Breast epithelium (tissue), 4 donors: ENCODE data around the gene BCAS1. TPM values are rescaled to one million over a fixed set of nuclear protein-coding genes. Genes with fewer than 3 reads are reported as not detected.

Experiments used
- DNase-seq, 2 donors: peaks; one replicate each; pipeline ENCODE4 v3.0.0-alpha.2; 2019; ENCODE audit warnings: low spot score in 2 of 2
- H3K27ac ChIP-seq, 2 donors: fragments of 200-600 bp; sonication (generic) in 1 of 2; one replicate each; pipeline ENCODE4 v1.5.1; 2016 to 2019; ENCODE audit warnings: mild to moderate bottlenecking in 1 of 2
- H3K27me3 ChIP-seq, 2 donors: fragments of 200-600 bp; sonication (generic) in 1 of 2; one replicate each; pipeline versions ENCODE4 v1.5.1 to v1.6.0; 2017 to 2019; ENCODE audit warnings: control low read depth in 1 of 2, mild to moderate bottlenecking in 1 of 2
- H3K36me3 ChIP-seq: fragments of 200-600 bp; one replicate; pipeline ENCODE4 v1.5.1; 2019
- H3K4me1 ChIP-seq, 2 donors: fragments of 200-600 bp; sonication (generic); one replicate each; pipeline ENCODE4 v1.5.1; 2016 to 2019; ENCODE audit warnings: control low read depth in 1 of 2
- H3K4me3 ChIP-seq, 3 donors: fragments of 200-600 bp; sonication (generic); 1 replicate in 2 of 3; 2 replicates in 1 of 3; pipeline ENCODE4 v1.5.1; 2016 to 2019; ENCODE audit warnings: mild to moderate bottlenecking in 3 of 3, moderate library complexity in 2 of 3
- H3K9me3 ChIP-seq, 2 donors: fragments of 200-600 bp; sonication (generic) in 1 of 2; one replicate each; pipeline ENCODE4 v1.5.1; 2016 to 2019; ENCODE audit warnings: control low read depth in 1 of 2
- CTCF ChIP-seq, 3 donors: fragments of 450-650 bp; IDR thresholded peaks; one replicate each; pipeline ENCODE4 v1.5.1; 2016 to 2017; ENCODE audit warnings: antibody characterized with exemption in 3 of 3, mild to moderate bottlenecking in 3 of 3, moderate library complexity in 3 of 3
- POLR2A ChIP-seq: fragments of 450-650 bp; IDR thresholded peaks from one replicate; pipeline ENCODE4 v1.6.1; 2016; ENCODE audit warnings: antibody characterized with exemption, mild to moderate bottlenecking, moderate library complexity
- POLR2AphosphoS5 ChIP-seq, 3 donors: sonication (generic); formaldehyde crosslinking; IDR thresholded peaks; one replicate each; pipeline ENCODE4 v1.6.1; 2017; ENCODE audit warnings: antibody characterized with exemption in 3 of 3
- intact Hi-C: fragments of 100-400 bp; cut with DNase I; formaldehyde crosslinking; loops from one replicate; pipeline ENCODE4 v1.15.1; 2023; ENCODE audit warnings: low total_unique reads
- total RNA-seq, 3 donors: library from RNA; depleted of rRNA; stranded (reverse); fragments of >200 nt; gene quantifications; one replicate each; pipeline ENCODE4 v1.1.0, GENCODE V29; 2016

The BCAS1 gene
- total RNA-seq: 1 to 10 TPM in 1 of 3 donors, under 1 TPM in 1, not detected in 1; 0.98 to 3.1 TPM

GRCh38 chr20:54070187-54070987 is at the start of gene BCAS1:
Gene BCAS1 (minus strand): TSS chr20:54070594. CDS start chr20:54058718, 11,876 bp downstream.
- no peak for TF ChIP-seq CTCF (IDR thresholded peaks at IDR 0.05)
- TF ChIP-seq POLR2AphosphoS5 (IDR thresholded peaks at IDR 0.05): no peak
- TF ChIP-seq POLR2A: no peak
- Histone ChIP-seq H3K36me3 (no peaks in the 10 kb centered on the region), H3K4me3 (no peak within 1 kb of the TSS), H3K27me3 (no peaks in the 10 kb centered on the region), H3K4me1 (no peaks in the 10 kb centered on the region), H3K27ac (peak within 1 kb of the TSS in 1 of 2 donors; percentile 6), H3K9me3 (no peaks in the 10 kb centered on the region)
- intact Hi-C loops: no loop called here
- peak; percentile 37 to 74 for DNase-seq

- no peak for DNase-seq
- H3K4me3 ChIP-seq: no peak overlapping the region
- intact Hi-C loops: loop anchor here (10.0 kb wide), 1 partner anchor 75 kb away; no protein-coding TSS in a partner anchor
- TF ChIP-seq POLR2AphosphoS5 (IDR thresholded peaks at IDR 0.05): no peak
- TF ChIP-seq POLR2A: no peak
- no peak for TF ChIP-seq CTCF (IDR thresholded peaks at IDR 0.05)
- H3K4me1 ChIP-seq: peaks cover 0 to 13% of the 10 kb centered on the region in 2 donors
- H3K27ac ChIP-seq: no peak overlapping the region
- H3K9me3 ChIP-seq: no peaks in the 10 kb centered on the region
- H3K27me3 ChIP-seq: no peaks in the 10 kb centered on the region
- no peaks in the 10 kb centered on the region for H3K36me3 ChIP-seq
These were observed 49.4 kb upstream of the BCAS1 start for GRCh38 chr20:54119744-54120143.

- peak overlapping the region; percentile 38 to 60 for H3K27ac ChIP-seq
- DNase-seq: no peak
- no peaks in the 10 kb centered on the region for H3K36me3 ChIP-seq
- peaks cover 0 to 6% of the 10 kb centered on the region in 2 donors for H3K4me1 ChIP-seq
- no peak for TF ChIP-seq CTCF (IDR thresholded peaks at IDR 0.05)
- no peak overlapping the region for H3K4me3 ChIP-seq
- H3K9me3 ChIP-seq: no peaks in the 10 kb centered on the region
- intact Hi-C loops: loop anchor here (10.0 kb wide), 1 partner anchor 76 kb away; no protein-coding TSS in a partner anchor
- no peaks in the 10 kb centered on the region for H3K27me3 ChIP-seq
These were observed 48.0 kb upstream of the BCAS1 start for GRCh38 chr20:54118220-54119001.

- no peak for TF ChIP-seq CTCF (IDR thresholded peaks at IDR 0.05)
- TF ChIP-seq POLR2A: no peak
- TF ChIP-seq POLR2AphosphoS5 (IDR thresholded peaks at IDR 0.05): no peak
- Histone ChIP-seq H3K4me1 (no peaks in the 10 kb centered on the region), H3K27ac (no peak overlapping the region), H3K27me3 (no peaks in the 10 kb centered on the region), H3K9me3 (no peaks in the 10 kb centered on the region), H3K4me3 (no peak overlapping the region), H3K36me3 (no peaks in the 10 kb centered on the region)
- intact Hi-C loops: loop anchor here (10.0 kb wide), 1 partner anchor 78 kb away; no protein-coding TSS in a partner anchor
- DNase-seq: no peak
These were observed 46.3 kb upstream of the BCAS1 start for GRCh38 chr20:54116550-54117235.
